Thyroid gland (tissue), 4 donors: ENCODE measurements around the gene NKIRAS2.

ENCODE experiments used
- CTCF ChIP-seq, 6 experiments: fragments of 200-600 bp in 3 of 6; fragments of 450-650 bp in 3 of 6; sonication (generic) in 3 of 6; IDR thresholded peaks; one replicate each; pipeline ENCODE4 v1.5.1; 2016 to 2019; ENCODE audit warnings: antibody characterized with exemption in 6 of 6, mild to moderate bottlenecking in 2 of 6, inconsistent platforms in 1 of 6, moderate library complexity in 1 of 6
- POLR2A ChIP-seq, 2 donors: fragments of 450-650 bp; IDR thresholded peaks; one replicate each; pipeline ENCODE4 v1.6.1; 2017; ENCODE audit warnings: antibody characterized with exemption in 2 of 2, mild to moderate bottlenecking in 2 of 2, moderate library complexity in 1 of 2

DNA sequence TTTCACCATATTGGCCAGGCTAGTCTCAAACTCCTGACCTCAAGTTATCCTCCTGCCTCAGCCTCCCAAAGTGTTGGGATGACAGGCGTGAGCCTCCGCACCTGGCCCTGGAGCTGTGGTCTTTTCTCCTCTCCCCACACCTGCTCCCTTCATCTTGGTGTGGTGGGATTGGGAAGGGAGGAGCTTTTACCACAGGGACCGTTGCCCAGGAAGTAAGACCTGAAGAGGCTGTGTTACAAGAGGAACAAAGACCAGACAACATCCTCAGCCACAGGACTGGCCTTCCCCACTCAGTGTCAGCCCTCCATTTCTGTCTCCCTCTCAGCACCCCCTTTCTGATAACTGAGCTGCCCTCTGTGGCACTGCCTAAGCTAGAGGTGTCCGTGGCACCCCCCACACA is 39.9 kb downstream of the NKIRAS2 start:
- TF ChIP-seq CTCF (IDR thresholded peaks at IDR 0.05) (no peak), POLR2A (IDR thresholded peaks at IDR 0.05) (no peak)
